GM19328 (cell line): Measurements from ENCODE around the gene SMYD4.

ENCODE experiments used
- ATAC-seq: cut with Tn5 transposase; IDR thresholded peaks from one replicate; pipeline ENCODE4 v1.9.1; 2021; ENCODE audit warnings: mild to moderate bottlenecking, moderate library complexity; ENCODE audit not compliant: unreplicated experiment

Gene SMYD4

DNA sequence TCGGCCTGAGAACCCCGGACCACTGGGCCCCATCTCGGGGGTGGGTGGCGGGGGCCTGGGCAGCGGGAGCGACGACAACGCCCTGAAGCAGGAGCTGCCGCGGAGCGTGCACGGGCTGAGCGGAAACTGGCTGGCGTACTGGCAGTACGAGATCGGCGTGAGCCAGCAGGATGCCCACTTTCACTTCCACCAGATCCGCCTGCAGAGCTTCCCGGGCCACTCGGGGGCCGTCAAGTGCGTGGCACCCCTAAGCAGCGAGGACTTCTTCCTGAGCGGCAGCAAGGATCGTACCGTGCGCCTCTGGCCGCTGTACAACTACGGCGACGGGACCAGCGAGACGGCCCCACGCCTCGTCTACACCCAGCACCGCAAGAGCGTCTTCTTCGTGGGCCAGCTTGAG is 95.9 kb downstream of the SMYD4 start:
- ATAC-seq: no peak

- no peak for ATAC-seq
These were observed 96.8 kb downstream of the SMYD4 start for GRCh38 chr17:1732833-1733321.

DNA sequence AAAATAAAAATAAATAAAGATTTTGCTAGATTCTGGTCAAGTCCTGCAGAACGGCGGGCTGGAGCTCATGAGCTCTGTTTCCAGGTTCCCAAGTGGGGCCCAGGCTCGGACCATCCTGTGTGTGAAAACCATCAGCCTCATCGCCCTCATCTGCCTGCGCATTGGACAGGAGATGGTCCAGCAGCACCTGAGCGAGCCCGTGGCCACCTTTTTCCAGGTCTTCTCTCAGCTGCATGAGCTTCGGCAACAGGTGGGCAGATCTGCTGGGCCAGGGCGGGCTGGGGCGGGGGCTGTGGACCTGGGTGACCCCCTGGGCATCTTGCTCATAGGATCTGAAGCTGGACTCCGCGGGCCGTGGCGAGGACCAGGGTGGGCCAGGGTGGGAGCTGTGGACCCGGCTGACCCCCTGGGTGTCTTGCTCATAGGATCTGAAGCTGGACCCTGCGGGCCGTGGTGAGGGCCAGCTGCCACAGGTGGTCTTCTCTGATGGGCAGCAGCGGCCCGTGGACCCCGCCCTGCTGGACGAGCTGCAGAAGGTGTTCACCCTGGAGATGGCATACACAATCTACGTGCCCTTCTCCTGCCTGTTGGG is 97.4 kb downstream of the SMYD4 start:
- ATAC-seq: no peak

DNA sequence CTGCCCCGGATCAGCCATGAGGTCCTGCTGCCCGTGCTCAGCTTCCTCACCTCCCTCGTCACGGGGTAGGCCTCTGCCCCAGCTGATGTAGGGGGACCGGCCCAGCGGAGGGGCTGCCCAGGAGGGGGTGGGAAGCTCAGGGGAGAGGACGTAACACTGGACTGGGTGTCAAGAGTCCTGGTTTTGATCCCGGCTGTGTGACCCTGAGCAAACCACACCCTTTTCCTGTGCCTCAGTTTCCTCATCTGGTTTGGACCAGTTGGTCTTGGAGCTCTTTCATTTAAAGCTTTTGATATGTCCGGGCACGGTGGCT is 98.6 kb downstream of the SMYD4 start:
- no peak for ATAC-seq

- ATAC-seq: no peak
These were observed 99.1 kb downstream of the SMYD4 start for GRCh38 chr17:1730326-1731193.

- ATAC-seq: no peak
These were observed 99.8 kb downstream of the SMYD4 start for GRCh38 chr17:1729966-1730325.
